ENCODE measurements around the gene PHF8.

The PHF8 gene

GRCh38 chrX:54044126-54044876, at the start of gene PHF8:
TSS of gene PHF8 (minus strand) at chrX:54044473. CDS start at chrX:54042728, 1,745 bp downstream.
- peak; percentile 36 to 94 (median 80) for DNase-seq

- no peak for DNase-seq
These were observed 49.3 kb upstream of the PHF8 start for GRCh38 chrX:54093571-54093970.

- peak in 2 of 56 donors; percentile 0 to 16 for DNase-seq
These were observed 48.9 kb upstream of the PHF8 start for GRCh38 chrX:54093159-54093558.

DNA sequence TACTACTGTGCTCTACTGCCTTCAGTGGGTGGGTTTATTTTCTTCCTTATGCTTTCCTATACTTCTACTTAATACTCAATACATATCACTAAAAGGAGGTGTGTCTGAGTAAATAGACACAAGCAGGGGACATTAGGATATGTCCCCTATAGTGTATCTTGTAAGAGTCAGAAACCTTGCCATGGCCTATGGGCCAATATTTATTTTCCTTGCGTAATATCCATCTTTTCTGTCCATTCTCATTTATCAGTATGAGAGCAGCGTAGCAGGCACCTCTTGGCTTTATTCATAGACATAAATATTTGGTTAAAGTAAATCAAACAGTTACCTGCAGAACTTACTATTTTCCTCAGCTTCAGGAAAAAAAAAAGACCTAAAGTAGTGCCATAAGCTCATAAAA, 46.6 kb upstream of the PHF8 start:
- no peak for DNase-seq

DNA sequence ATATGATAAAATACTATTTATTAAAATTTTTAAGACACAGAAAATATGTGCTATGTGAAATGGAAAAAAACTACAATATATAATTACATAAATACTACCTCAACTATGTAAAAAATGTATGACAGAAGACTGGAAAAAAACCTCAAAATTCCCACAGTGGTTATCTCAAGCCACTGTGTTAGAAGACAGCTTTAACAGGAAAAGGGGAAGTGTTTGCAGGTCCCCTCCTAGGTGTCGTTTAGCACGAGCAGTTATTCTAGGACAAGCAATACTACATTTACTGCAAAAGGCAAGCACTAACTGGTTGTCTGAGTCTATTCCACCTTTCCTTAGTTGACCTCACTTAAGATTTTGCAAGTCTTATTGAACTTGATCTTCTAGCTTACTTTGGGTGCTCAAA, 44.9 kb upstream of the PHF8 start:
- no peak for DNase-seq

DNA sequence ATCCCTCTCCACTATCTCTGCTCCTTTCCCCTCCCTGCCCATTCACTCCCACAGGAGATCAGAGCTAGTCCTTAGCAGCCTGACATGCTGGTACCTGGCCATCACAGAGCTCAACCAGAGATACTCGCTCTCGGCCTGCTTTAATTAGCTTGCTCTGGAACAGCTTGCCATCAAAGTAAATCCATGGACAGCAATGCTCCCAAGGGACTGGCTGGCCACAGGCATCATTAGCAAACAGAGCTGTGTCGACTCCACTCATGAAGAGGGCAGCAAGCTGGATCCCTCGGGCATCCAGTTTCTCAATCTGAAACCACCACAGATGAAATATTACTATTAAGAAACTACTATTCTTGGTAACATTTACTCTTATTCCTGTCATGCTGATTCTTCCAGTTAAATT, 43.4 kb upstream of the PHF8 start:
- DNase-seq: no peak

- peak in 2 of 56 donors; percentile 1 to 2 for DNase-seq
These were observed 41.4 kb upstream of the PHF8 start for GRCh38 chrX:54085666-54086065.

DNA sequence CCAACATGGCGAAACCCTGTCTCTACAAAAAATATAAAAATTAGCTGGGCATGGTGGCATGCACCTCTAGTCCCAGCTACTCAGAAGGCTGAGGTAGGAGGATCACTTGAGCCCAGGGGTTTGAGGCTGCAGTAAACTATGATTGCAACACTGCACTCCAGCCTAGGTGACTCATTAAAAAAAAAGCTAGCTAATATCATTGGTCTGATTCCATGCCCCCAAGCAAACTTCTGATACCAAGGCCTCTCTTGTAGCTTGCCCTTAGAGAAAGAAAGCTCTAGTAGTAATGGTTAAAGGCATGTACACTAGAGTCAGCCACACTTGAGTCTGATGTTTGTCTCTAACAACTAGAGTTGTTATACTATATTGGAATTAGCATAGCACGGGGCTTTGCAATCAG, 32.6 kb upstream of the PHF8 start:
- no peak for DNase-seq

- DNase-seq: no peak
These were observed 30.6 kb upstream of the PHF8 start for GRCh38 chrX:54074826-54075225.

- no peak for DNase-seq
These were observed 23.5 kb upstream of the PHF8 start for GRCh38 chrX:54067766-54068165.

- no peak for DNase-seq
These were observed 22.6 kb upstream of the PHF8 start for GRCh38 chrX:54066841-54067240.

DNA sequence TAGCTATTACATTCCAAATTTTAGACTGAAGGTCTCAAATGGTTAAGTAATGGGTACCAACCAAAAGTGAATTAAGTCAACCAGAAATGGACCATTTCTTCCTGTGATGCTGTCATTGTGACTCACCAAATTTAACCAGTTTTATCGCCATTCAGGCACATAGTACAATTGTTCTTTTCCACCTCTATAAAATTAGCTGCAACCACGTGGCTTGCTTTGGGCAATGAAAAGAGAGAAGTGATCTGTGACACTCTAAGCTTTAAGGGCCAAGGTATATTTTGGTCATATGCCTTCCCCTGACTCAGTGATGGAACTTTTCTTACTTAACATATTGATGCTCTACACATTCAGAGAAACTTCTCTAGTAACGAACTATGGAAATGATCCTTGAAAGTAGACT, 20.3 kb upstream of the PHF8 start:
- no peak for DNase-seq

DNA sequence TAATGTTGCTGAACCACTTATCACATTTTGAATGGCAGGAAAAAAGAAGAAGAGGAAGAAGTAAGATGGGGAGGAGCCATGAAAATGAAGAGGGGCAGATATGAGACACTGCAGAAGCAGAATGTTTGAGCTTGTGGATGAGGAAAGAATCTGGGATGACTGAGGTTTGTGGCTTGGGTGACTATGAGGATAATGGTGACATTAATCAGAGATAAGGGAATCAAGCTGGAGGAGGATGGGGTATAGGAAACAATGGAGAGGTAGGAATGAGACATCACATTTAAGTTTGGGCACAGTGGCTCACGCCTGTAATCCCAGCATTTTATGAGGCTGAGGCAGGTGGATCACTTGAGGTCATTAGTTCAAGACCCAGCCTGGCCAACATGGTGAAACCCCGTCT, 19.1 kb upstream of the PHF8 start:
- DNase-seq: no peak

DNA sequence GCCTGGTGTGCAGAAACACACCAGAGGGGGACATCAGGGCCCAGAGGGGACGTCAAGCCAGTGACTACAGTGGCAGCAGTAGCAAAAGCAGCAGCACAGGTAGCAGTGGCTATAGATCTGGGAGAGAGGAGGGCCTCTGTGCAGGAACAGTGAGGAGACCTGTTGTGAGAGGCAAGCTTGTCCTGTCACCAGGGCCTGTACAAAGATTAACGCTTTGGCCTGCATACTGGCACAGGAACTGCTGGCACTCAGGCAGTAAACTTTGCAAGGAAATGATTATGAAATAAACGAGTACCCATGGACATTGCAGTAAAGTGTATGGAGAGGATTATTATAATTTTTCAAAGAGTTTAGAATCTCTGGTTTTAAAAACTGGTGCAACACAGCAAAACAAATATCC, 5.5 kb upstream of the PHF8 start:
- no peak for DNase-seq

- no peak for DNase-seq
These were observed 4.1 kb upstream of the PHF8 start for GRCh38 chrX:54048412-54048811.

GRCh38 chrX:54045563-54046228, 1.4 kb upstream of the PHF8 start:
- no peak for DNase-seq

DNA sequence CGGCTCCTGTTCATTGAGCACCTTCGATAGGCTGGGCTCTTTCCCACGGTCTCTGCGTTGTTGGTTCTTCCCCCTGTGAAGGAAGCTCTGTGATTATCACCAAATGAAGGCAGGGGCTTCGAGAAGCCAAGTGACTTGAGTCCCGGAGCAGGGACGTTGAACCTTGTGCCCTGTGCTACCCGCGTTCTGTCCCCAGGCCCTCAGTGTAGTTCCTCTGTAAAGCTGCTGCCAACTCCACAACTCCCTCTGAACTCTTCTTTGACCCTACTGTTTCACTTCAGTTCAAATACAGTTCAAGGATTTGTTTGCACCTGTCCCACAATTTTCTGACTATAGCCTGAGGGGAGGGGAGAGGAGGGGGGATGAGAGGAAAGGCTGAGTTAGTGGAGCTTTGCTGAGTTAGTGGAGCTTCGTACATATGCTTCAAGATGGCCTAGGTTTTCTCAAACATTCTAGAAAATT, 635 bp upstream of the PHF8 start:
- DNase-seq: peak in 6 of 56 donors; percentile 23 to 50 (median 34)

DNA sequence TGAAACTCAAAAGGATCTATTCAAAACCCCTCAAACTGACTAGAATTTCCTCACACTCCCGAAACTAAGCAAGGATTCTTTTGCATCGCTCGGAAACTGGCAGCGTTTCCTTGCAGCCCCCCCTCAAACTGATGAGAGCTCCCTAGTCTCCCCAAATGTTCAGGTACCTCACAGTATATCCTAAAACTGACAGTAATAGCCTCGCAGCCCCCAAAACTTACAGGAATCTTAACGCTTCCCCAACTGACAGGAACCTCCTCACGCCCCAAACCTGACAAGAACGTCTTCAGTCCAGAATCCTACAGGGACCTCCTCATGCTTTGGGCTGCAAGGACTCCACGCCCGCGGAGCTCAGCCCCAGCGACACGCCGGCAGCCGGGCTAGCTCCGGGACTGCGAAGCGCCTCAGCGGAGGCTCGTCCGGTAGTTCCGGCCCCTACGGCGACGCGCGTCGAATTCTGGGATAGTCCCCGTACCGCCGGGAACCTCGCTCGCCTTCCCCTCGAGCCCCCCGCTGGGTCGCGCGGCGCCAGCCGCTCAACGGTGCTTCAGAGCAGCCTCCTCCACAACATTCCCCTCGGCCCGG, 640 bp downstream of the PHF8 start:
- DNase-seq: peak in 26 of 56 donors; percentile 0 to 77 (median 39)

DNA sequence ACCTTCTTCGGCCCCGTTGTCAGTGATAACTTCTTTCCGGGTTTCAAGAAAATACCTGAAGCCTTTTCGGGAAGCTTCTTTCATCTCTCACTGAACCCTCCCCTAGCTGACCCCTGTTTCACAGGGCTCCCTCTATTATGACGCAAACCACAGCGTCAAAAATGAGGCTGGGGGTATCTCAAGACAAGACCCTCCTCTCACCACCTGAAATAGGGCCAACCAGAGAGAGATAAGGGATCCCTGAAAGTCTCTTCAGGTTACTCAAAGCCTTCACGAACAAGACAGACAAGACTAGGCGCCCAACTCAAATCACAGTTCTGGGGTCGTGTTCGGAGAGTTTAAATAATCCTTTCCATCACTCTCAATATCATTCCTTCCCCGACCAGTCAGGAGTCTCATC, 1.2 kb downstream of the PHF8 start:
- peak in 5 of 56 donors; percentile 4 to 23 (median 8) for DNase-seq

- peak in 38 of 56 donors; percentile 0 to 52 (median 11) for DNase-seq
These were observed 1.7 kb downstream of the PHF8 start for GRCh38 chrX:54042609-54043021.

DNA sequence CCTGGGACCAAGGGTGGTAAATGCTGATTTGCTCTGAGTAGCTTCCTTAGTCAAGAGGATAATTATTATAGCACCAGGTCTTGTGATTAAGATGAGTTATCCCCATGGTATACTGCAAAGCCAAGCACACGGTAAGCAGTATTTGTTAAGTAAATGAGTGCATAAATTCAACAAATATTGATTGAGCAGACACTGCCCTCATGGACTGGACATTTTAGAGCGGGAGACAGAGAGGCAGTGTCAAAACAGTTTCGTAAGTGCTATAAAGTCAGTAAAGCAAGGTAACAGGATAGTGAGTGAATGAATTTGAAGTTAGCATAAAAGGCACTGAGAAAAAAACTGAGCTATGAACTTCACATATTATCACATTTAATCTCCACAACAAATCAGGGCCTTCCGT, 13.9 kb downstream of the PHF8 start:
- DNase-seq: no peak

GRCh38 chrX:54029529-54030143, 14.6 kb downstream of the PHF8 start:
- no peak for DNase-seq

Measured in nucleus accumbens (tissue), 56 donors.